Tibial artery (tissue), 4 donors: ENCODE results near the gene SPANXN1.
"Not testable (repeated sequence)": the region's sequence is repeated elsewhere in the genome, so short reads cannot be mapped to it uniquely, and the experiment has no call there.

Source experiments
- DNase-seq, 2 donors: peaks; one replicate each; pipeline ENCODE4 v3.0.0-alpha.2; 2019
- H3K27ac ChIP-seq, 2 donors: fragments of 200-600 bp; sonication (generic) in 1 of 2; 1 replicate in 1 of 2; 2 replicates in 1 of 2; pipeline ENCODE4 v1.5.1; 2018 to 2019; ENCODE audit warnings: mild to moderate bottlenecking in 1 of 2
- H3K27me3 ChIP-seq, 2 donors: fragments of 200-600 bp; sonication (generic) in 1 of 2; one replicate each; pipeline versions ENCODE4 v1.5.1 to v1.6.0; 2016 to 2019
- H3K36me3 ChIP-seq, 3 donors: fragments of 200-600 bp; sonication (generic) in 2 of 3; one replicate each; pipeline ENCODE4 v1.5.1; 2016 to 2019; ENCODE audit warnings: mild to moderate bottlenecking in 2 of 3
- H3K4me1 ChIP-seq, 4 donors: fragments of 200-600 bp; sonication (generic) in 2 of 4; 1 replicate in 3 of 4; 2 replicates in 1 of 4; pipeline ENCODE4 v1.5.1; 2016 to 2019
- H3K4me3 ChIP-seq, 2 donors: fragments of 200-600 bp; sonication (generic) in 1 of 2; 1 replicate in 1 of 2; 2 replicates in 1 of 2; pipeline ENCODE4 v1.5.1; 2018 to 2019; ENCODE audit warnings: mild to moderate bottlenecking in 2 of 2
- H3K9me3 ChIP-seq, 3 donors: fragments of 200-600 bp; sonication (generic) in 1 of 3; one replicate each; pipeline ENCODE4 v1.5.1; 2016 to 2019
- intact Hi-C: fragments of 100-400 bp; cut with DNase I; formaldehyde crosslinking; loops from one replicate; pipeline ENCODE4 v1.15.0; 2023; ENCODE audit warnings: low total_unique reads
- TF ChIP-seq, protein P1 (sequence below), 2 experiments: fragments of 200-600 bp in 1 of 2; fragments of 450-650 bp in 1 of 2; IDR thresholded peaks; one replicate each; pipeline ENCODE4 v1.5.1; 2017 to 2019; ENCODE audit warnings: antibody characterized with exemption in 2 of 2, mild to moderate bottlenecking in 1 of 2, moderate library complexity in 1 of 2

The SPANXN1 gene, protein sequence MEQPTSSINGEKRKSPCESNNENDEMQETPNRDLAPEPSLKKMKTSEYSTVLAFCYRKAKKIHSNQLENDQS

DNA sequence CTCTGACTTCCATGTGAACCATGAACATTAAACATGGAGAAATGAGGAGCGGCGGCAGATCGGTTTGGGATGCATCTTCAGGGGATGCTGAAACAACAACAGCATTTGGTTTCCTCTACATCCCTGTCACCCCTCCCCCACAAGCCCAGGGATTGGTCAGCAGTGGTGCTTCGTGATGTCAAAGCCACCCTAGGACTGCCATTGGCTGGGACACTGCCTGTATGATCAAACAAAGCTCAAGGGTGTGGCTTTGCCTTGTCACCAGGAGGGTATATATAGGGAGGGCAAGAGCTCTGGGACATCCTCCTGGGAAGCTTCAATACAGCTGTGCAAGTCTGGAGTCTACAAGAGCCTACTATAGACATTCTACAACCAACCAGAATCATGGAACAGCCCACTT lies at the start of gene SPANXN1:
SPANXN1 (plus strand) TSS at position 301 of the 400 bp plus-strand sequence; CDS start at position 385, 84 bp downstream.
- H3K9me3 ChIP-seq, H3K4me1 ChIP-seq, H3K27me3 ChIP-seq, H3K36me3 ChIP-seq, DNase-seq, H3K27ac ChIP-seq, intact Hi-C loops, H3K4me3 ChIP-seq: not testable (repeated sequence)

GRCh38 chrX:145199078-145199477 lies 48.2 kb upstream of the SPANXN1 start:
- TF ChIP-seq, protein P1, sequence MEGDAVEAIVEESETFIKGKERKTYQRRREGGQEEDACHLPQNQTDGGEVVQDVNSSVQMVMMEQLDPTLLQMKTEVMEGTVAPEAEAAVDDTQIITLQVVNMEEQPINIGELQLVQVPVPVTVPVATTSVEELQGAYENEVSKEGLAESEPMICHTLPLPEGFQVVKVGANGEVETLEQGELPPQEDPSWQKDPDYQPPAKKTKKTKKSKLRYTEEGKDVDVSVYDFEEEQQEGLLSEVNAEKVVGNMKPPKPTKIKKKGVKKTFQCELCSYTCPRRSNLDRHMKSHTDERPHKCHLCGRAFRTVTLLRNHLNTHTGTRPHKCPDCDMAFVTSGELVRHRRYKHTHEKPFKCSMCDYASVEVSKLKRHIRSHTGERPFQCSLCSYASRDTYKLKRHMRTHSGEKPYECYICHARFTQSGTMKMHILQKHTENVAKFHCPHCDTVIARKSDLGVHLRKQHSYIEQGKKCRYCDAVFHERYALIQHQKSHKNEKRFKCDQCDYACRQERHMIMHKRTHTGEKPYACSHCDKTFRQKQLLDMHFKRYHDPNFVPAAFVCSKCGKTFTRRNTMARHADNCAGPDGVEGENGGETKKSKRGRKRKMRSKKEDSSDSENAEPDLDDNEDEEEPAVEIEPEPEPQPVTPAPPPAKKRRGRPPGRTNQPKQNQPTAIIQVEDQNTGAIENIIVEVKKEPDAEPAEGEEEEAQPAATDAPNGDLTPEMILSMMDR (IDR thresholded peaks at IDR 0.05): no peak
- H3K4me3 ChIP-seq: no peak overlapping the region
- no peaks in the 10 kb centered on the region for H3K27me3 ChIP-seq
- intact Hi-C loops: no loop called here
- no peaks in the 10 kb centered on the region for H3K9me3 ChIP-seq
- no peaks in the 10 kb centered on the region for H3K36me3 ChIP-seq
- DNase-seq: no peak
- H3K27ac ChIP-seq: no peak overlapping the region
- H3K4me1 ChIP-seq: no peaks in the 10 kb centered on the region

- H3K9me3 ChIP-seq: peaks cover 0 to 7% (median 0%) of the 10 kb centered on the region in 3 donors
- intact Hi-C loops: no loop called here
- DNase-seq: no peak
- TF ChIP-seq, protein P1 (IDR thresholded peaks at IDR 0.05): no peak
- no peaks in the 10 kb centered on the region for H3K27me3 ChIP-seq
- H3K27ac ChIP-seq: no peak overlapping the region
- no peaks in the 10 kb centered on the region for H3K4me1 ChIP-seq
- H3K4me3 ChIP-seq: no peak overlapping the region
- H3K36me3 ChIP-seq: no peaks in the 10 kb centered on the region
Observed at GRCh38 chrX:145213504-145213903, 33.8 kb upstream of the SPANXN1 start.

DNA sequence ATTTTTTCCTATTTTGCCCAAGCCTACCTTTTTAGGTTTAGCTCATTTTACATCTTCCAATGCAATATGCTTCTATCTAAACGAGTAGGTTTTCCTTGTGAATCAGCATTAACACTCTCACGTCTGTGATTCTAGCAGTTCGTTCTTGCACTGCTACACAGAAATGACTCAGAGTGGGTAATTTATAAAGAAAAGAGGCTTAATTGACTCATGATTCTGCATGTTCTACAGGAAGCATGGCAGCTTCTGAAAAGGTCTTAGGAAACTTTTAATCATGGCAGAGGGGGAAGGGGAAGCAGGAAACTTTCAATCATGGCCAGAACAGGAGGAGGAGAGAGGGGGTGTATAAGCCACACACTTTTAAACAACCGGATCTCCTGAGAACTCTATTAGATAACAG lies 44.9 kb downstream of the SPANXN1 start:
- intact Hi-C loops: no loop called here

More for the DNA sequence above, 44.9 kb downstream of the SPANXN1 start:
- Histone ChIP-seq H3K27ac (no peak overlapping the region), H3K4me3 (no peak overlapping the region), H3K9me3 (no peaks in the 10 kb centered on the region), H3K4me1 (no peaks in the 10 kb centered on the region), H3K36me3 (no peaks in the 10 kb centered on the region), H3K27me3 (no peaks in the 10 kb centered on the region)
- no peak for DNase-seq
- TF ChIP-seq, protein P1 (IDR thresholded peaks at IDR 0.05): no peak
